Gastrocnemius medialis (tissue), 4 donors: Measurements from ENCODE around the gene OXNAD1.

Source experiments
- POLR2A ChIP-seq, 2 donors: fragments of 450-650 bp; IDR thresholded peaks; one replicate each; pipeline ENCODE4 v1.6.1; 2017; ENCODE audit warnings: antibody characterized with exemption in 2 of 2, mild to moderate bottlenecking in 2 of 2, moderate library complexity in 2 of 2
- TF ChIP-seq, protein P1 (sequence below), 5 experiments: fragments of 450-650 bp in 3 of 5; fragments of 200-600 bp in 2 of 5; sonication (generic) in 2 of 5; IDR thresholded peaks in 4 of 5; conservative IDR thresholded peaks in 1 of 5; 1 replicate in 4 of 5; 2 replicates in 1 of 5; pipeline ENCODE4 v1.5.1; 2016 to 2019; ENCODE audit warnings: antibody characterized with exemption in 5 of 5, mild to moderate bottlenecking in 3 of 5, moderate library complexity in 3 of 5

DNA sequence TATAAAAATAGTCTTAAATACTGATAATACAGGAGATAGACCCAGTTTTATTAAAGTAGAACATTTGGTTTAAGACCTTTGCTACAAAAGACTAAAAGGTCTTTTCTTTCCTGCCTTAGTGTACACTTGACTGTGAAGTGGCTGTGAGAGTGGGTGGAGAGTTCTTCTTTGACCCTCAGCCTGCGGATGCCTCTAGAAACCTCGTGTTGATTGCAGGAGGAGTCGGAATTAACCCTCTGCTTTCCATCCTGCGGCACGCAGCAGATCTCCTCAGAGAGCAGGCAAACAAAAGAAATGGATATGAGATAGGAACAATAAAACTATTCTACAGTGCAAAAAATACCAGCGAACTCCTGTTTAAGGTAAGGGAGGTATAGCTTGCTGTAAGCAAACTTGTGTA is 36.5 kb downstream of the OXNAD1 start:
- TF ChIP-seq, protein P1, sequence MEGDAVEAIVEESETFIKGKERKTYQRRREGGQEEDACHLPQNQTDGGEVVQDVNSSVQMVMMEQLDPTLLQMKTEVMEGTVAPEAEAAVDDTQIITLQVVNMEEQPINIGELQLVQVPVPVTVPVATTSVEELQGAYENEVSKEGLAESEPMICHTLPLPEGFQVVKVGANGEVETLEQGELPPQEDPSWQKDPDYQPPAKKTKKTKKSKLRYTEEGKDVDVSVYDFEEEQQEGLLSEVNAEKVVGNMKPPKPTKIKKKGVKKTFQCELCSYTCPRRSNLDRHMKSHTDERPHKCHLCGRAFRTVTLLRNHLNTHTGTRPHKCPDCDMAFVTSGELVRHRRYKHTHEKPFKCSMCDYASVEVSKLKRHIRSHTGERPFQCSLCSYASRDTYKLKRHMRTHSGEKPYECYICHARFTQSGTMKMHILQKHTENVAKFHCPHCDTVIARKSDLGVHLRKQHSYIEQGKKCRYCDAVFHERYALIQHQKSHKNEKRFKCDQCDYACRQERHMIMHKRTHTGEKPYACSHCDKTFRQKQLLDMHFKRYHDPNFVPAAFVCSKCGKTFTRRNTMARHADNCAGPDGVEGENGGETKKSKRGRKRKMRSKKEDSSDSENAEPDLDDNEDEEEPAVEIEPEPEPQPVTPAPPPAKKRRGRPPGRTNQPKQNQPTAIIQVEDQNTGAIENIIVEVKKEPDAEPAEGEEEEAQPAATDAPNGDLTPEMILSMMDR (IDR thresholded peaks at IDR 0.05 in 4 of 5, conservative IDR thresholded peaks at IDR 0.05 in 1 of 5), result no peak
- no peak for TF ChIP-seq POLR2A (IDR thresholded peaks at IDR 0.05)
